GM13977 (cell line): ENCODE measurements around the gene TMEM98.

ENCODE experiments used
- DNase-seq: peaks from one replicate; pipeline ENCODE4 v3.0.0; 2012; ENCODE audit warnings: low spot score
- in situ Hi-C: fragments of 300-500 bp; cut with MboI; formaldehyde crosslinking; loops from one replicate; pipeline ENCODE4 v1.12.0; 2022; ENCODE audit warnings: low sequenced_read_pairs, low pct_unique_long_range_greater_than_20kb, mixed read lengths, inconsistent platforms; ENCODE audit not compliant: unreplicated experiment
- TF ChIP-seq, protein P1 (sequence below): IDR thresholded peaks from 2 replicates; pipeline ENCODE4 v1.5.1; 2012; ENCODE audit warnings: mild to moderate bottlenecking, control low read depth; ENCODE audit not compliant: insufficient read depth; ENCODE audit errors: extremely low read depth, missing control alignments

Gene TMEM98

DNA sequence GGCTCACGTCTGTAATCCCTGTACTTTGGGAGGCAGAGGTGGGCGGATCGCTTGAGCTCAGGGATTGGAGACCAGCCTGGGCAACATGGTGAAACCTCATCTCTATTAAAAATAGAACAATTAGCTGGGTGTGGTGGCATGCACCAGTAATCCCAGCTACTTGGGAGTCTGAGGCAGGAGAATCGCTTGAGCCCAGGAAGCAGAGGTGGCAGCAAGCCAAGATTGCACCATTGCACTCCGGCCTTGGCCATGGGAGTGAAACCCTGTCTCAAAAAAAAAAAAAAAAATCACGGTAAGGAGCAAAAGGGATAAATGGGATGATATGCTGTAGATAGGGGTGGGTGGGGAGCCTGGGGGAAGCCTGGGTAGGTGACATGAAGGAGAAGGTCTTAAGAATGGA is 20.4 kb upstream of the TMEM98 start:
- in situ Hi-C loops = no loop called here

DNA sequence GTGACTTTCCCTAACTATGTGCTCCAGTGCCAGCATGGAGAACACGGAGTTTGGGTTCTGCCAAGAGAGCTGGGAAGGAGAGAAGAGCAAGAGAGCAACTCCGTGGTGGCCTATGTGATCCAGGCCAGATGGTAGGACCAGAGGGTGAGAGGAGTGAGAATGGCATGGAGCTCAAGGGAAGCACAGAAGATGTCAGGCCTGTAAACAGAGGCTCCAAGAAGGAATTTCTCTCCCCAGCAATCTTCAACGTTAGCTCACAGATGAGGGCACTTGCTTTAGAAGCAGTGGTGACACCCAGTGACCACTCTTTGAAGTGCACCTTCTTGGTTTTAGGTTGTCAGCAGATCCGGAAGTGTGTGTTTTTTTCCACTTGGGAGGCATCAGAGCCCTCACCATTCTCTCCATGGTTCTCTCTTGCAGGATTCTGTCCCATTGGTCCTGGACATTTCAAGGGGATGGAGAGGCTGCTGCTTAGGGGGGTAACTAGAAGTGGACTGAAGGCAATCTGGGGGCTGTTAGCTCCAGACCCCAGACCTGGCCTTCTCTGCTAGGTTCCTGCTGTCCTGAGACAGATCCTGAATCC is 18.1 kb upstream of the TMEM98 start:
- DNase-seq = peak; percentile 75
- in situ Hi-C loops = no loop called here
- TF ChIP-seq, protein P1, sequence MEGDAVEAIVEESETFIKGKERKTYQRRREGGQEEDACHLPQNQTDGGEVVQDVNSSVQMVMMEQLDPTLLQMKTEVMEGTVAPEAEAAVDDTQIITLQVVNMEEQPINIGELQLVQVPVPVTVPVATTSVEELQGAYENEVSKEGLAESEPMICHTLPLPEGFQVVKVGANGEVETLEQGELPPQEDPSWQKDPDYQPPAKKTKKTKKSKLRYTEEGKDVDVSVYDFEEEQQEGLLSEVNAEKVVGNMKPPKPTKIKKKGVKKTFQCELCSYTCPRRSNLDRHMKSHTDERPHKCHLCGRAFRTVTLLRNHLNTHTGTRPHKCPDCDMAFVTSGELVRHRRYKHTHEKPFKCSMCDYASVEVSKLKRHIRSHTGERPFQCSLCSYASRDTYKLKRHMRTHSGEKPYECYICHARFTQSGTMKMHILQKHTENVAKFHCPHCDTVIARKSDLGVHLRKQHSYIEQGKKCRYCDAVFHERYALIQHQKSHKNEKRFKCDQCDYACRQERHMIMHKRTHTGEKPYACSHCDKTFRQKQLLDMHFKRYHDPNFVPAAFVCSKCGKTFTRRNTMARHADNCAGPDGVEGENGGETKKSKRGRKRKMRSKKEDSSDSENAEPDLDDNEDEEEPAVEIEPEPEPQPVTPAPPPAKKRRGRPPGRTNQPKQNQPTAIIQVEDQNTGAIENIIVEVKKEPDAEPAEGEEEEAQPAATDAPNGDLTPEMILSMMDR = peak; percentile 77

More for the DNA sequence above, 20.4 kb upstream of the TMEM98 start:
- TF ChIP-seq, protein P1 = no peak
- DNase-seq = no peak

DNA sequence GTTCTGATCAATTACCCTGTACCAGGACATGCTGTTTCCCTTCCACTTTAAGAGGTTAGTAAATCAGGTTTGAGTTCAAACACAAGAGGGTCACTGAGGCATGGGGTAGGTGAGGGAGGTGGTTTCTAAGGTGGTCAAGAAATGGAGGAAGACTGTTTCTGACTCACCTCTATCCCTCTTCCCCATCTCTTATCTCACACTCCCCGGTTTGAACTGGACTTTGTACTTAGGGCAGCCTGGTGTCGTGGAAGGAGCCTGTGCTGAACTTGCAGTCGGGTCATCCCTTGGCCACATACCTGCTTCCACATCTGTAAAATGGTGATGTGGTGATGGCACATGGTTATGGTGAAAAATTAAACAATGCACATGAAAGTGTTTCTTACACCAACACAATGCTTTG is 17.2 kb upstream of the TMEM98 start:
- TF ChIP-seq, protein P1 = no peak
- DNase-seq = no peak
- in situ Hi-C loops = no loop called here

DNA sequence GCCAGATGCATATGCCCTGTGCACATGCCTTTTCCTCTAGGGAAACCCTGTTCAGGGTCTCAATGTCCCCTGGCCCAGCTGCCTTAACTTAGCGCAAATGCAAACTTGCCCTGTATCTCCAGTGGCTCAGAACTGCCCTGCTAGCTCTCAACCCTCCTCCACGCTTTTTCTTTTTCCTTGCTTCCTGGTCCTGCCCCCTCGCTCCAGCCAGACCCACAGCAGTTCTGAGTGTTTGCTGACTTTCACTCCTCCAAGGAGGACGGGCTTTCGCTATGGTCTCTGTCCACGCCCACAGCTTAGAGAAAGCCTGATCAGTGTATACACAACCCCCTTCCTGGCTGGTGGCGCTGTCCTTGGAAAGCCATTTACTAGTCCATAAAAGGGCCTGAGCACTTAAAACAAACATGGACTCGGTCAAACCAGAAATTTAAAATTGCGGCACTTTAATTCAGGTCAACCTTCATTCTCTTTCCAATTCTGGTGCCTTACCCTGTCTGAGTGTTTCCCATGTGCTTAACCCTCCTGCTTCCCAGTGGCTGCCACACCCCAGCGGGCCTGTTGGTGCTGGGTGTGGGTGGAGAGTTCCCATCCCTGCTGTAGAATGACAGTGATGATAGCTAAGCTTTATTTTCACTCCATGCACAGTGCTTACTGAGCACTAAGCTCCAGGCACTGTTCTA is 15.6 kb upstream of the TMEM98 start:
- in situ Hi-C loops = no loop called here
- no peak for DNase-seq

DNA sequence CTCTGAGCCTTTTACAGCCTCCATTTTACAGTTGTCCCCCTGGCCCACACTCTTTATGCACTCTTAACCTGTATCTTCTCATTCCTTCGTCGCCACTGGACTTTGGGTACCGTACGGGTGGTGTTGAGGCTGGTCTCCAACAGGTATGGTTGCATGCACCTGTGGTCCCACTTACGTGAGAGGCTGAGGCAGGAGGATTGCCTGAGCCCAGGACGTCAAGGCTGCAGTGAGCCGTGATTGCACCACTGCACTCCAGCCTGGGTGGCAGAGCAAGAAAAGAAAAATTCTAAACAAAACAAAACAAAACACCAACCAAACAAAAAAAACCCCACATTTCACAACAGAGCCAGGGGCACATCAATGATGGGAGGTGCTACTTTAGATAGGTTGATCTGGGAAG is 14.4 kb upstream of the TMEM98 start:
- in situ Hi-C loops = no loop called here
- TF ChIP-seq, protein P1 = no peak
- DNase-seq = no peak

More for the DNA sequence above, 15.6 kb upstream of the TMEM98 start:
- TF ChIP-seq, protein P1 = no peak

DNA sequence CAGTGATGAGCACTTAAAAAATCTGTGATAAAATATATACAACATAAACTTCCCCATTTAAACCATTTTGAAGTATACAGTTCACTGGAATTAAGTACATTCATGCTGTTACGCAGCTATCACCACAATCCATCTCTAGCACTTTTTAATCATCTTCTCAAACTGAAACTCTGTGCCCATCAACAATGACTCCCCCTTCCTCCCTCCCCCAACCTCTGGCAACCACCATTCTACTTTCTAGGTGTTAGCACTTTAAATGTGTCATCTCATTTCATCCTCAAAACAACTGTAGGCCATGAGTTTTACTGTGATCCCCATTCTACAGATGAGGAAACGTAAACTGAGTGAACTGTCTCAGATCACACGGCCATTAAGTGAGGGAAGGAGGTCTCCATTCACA is 13.8 kb upstream of the TMEM98 start:
- in situ Hi-C loops = no loop called here
- TF ChIP-seq, protein P1 = no peak

DNA sequence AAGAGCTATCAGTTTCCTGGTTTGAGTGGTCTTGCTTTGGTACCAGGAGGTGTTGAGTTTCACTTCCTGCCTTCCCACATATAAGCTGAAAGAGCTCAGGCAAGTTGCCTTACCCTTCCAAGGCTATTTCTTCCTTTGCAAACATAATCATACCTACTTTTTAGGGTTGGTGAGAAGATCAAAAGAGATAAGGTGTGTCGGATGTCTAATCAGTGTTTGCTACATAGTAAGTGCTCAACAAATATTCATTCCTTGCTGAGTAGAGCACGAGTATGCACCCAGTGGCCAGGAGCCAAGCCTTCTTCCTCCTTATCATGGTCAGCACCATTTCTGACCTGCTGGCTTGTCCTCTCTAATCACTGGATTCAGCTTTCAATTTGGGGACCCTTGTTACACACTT is 12.7 kb upstream of the TMEM98 start:
- TF ChIP-seq, protein P1 = no peak
- DNase-seq = no peak
- in situ Hi-C loops = no loop called here

More for the DNA sequence above, 13.8 kb upstream of the TMEM98 start:
- no peak for DNase-seq
